Mesenchymal stem cell (in vitro differentiated cells and primary cell): ENCODE results near the gene TOMM20.
A peak's percentile ranks its signal among the peaks of the same experiment; 100 is the strongest.

ENCODE experiments used
- DNase-seq: peaks from one replicate; pipeline ENCODE4 v3.0.0-alpha.2; 2013
- H2AFZ ChIP-seq: one replicate; pipeline ENCODE4 v1.6.1; 2013; ENCODE audit warnings: low read depth, mild to moderate bottlenecking, control low read depth, inconsistent platforms, low read length, moderate library complexity
- H2AK5ac ChIP-seq: 2 replicates; pipeline ENCODE4 v1.6.1; 2013; ENCODE audit warnings: low read length, moderate library complexity, mild to moderate bottlenecking, inconsistent platforms; ENCODE audit not compliant: severe bottlenecking
- H2BK120ac ChIP-seq: one replicate; pipeline ENCODE4 v1.6.1; 2013; ENCODE audit warnings: low read depth, mild to moderate bottlenecking, inconsistent platforms, low read length, moderate library complexity
- H2BK12ac ChIP-seq, 2 experiments: one replicate each; pipeline ENCODE4 v1.6.1; 2013; ENCODE audit warnings: inconsistent platforms in 2 of 2, low read length in 2 of 2, mild to moderate bottlenecking in 2 of 2, moderate library complexity in 2 of 2, control low read depth in 1 of 2
- H2BK15ac ChIP-seq: one replicate; pipeline ENCODE4 v1.6.1; 2013; ENCODE audit warnings: mild to moderate bottlenecking, low read depth, inconsistent platforms; ENCODE audit not compliant: poor library complexity, severe bottlenecking
- H2BK5ac ChIP-seq: 2 replicates; pipeline ENCODE4 v1.6.1; 2013; ENCODE audit warnings: low read depth, mild to moderate bottlenecking, low read length, control low read depth, inconsistent platforms; ENCODE audit not compliant: poor library complexity, severe bottlenecking
- H3K14ac ChIP-seq, 2 experiments: one replicate each; pipeline ENCODE4 v1.6.1; 2013; ENCODE audit warnings: inconsistent platforms in 2 of 2, low read length in 2 of 2, control low read depth in 1 of 2, mild to moderate bottlenecking in 1 of 2, moderate library complexity in 1 of 2
- H3K18ac ChIP-seq, 2 experiments: one replicate each; pipeline ENCODE4 v1.6.1; 2013; ENCODE audit warnings: inconsistent platforms in 2 of 2, low read length in 2 of 2, control low read depth in 1 of 2, low read depth in 1 of 2, mild to moderate bottlenecking in 1 of 2
- H3K23ac ChIP-seq, 2 experiments: one replicate each; pipeline ENCODE4 v1.6.1; 2013; ENCODE audit warnings: inconsistent platforms in 2 of 2, low read length in 2 of 2, mild to moderate bottlenecking in 2 of 2, moderate library complexity in 2 of 2, control low read depth in 1 of 2
- H3K27ac ChIP-seq: 2 replicates; pipeline ENCODE4 v1.5.1; 2013; ENCODE audit warnings: mild to moderate bottlenecking, moderate library complexity, low read length, control low read depth, inconsistent platforms; ENCODE audit not compliant: poor library complexity, severe bottlenecking
- H3K27me3 ChIP-seq, 2 experiments: 2 replicates each; pipeline versions ENCODE4 v1.6.1 to v1.7.0; 2013; ENCODE audit warnings: low read length in 2 of 2, mild to moderate bottlenecking in 2 of 2, moderate library complexity in 2 of 2, control low read depth in 1 of 2, inconsistent platforms in 1 of 2; ENCODE audit not compliant: control insufficient read depth in 1 of 2, insufficient read depth in 1 of 2
- H3K36me3 ChIP-seq, 2 experiments: 2 replicates each; pipeline versions ENCODE4 v1.6.1 to v1.7.0; 2013; ENCODE audit warnings: low read length in 2 of 2, control low read depth in 1 of 2, inconsistent platforms in 1 of 2, low read depth in 1 of 2, mild to moderate bottlenecking in 1 of 2; ENCODE audit not compliant: insufficient read depth in 2 of 2, control insufficient read depth in 1 of 2
- H3K4ac ChIP-seq, 2 experiments: one replicate each; pipeline ENCODE4 v1.6.1; 2013; ENCODE audit warnings: inconsistent platforms in 2 of 2, low read length in 2 of 2, mild to moderate bottlenecking in 2 of 2, moderate library complexity in 2 of 2, control low read depth in 1 of 2, low read depth in 1 of 2
- H3K4me1 ChIP-seq: 2 replicates; pipeline ENCODE4 v1.6.1; 2013; ENCODE audit warnings: low read depth, low read length, control low read depth; ENCODE audit not compliant: control insufficient read depth, insufficient read depth
- H3K4me2 ChIP-seq: 2 replicates; pipeline ENCODE4 v1.6.1; 2013; ENCODE audit warnings: low read length, mild to moderate bottlenecking, inconsistent platforms; ENCODE audit not compliant: poor library complexity, severe bottlenecking
- H3K4me3 ChIP-seq, 2 experiments: 2 replicates each; pipeline versions ENCODE4 v1.5.1 to v1.7.0; 2013; ENCODE audit warnings: low read length in 2 of 2, mild to moderate bottlenecking in 2 of 2, control low read depth in 1 of 2, low read depth in 1 of 2; ENCODE audit not compliant: insufficient read depth in 1 of 2
- H3K79me1 ChIP-seq: replicated peaks from 2 replicates; pipeline ENCODE4 v1.6.1; 2013; ENCODE audit warnings: mild to moderate bottlenecking, control low read depth, low read length, inconsistent platforms; ENCODE audit not compliant: poor library complexity, severe bottlenecking
- H3K9ac ChIP-seq: 2 replicates; pipeline ENCODE4 v1.7.0; 2013; ENCODE audit warnings: mild to moderate bottlenecking, low read length, moderate library complexity
- H3K9me3 ChIP-seq: 2 replicates; pipeline ENCODE4 v1.7.0; 2013; ENCODE audit warnings: mild to moderate bottlenecking, low read length; ENCODE audit not compliant: control insufficient read depth
- H4K8ac ChIP-seq: one replicate; pipeline ENCODE4 v1.6.1; 2013; ENCODE audit warnings: inconsistent platforms, mild to moderate bottlenecking, low read length, moderate library complexity
- H4K91ac ChIP-seq: one replicate; pipeline ENCODE4 v1.6.1; 2013; ENCODE audit warnings: mild to moderate bottlenecking, low read length, inconsistent platforms
- WGBS: methylation state at CpG from one replicate; pipeline ENCODE4 v1.1.7; 2013; ENCODE audit warnings: mixed read lengths; 5-methylcytosine and 5-hydroxymethylcytosine counted together

TOMM20 gene

DNA sequence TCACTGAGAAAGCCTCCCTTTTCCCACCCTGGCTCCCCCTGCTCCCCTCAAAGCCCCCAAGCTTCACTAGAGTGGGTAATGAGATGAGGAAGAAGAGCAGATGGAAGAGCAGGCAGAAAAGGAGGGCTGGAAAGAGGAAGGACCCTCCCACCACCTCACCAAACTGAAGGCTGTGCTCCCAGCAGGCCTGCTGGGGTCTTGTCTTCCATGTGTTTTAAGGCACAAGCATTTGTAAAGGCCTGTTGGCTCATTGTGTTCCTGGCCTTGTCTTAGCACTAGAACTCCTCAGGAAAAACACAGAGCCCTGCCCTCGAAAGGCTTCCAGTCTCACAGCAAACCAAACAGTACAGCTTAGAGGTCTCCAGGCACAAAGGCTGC is 51.5 kb downstream of the TOMM20 start:
- Histone ChIP-seq H3K4me1 (peaks cover 34% of the 10 kb centered on the region), H2BK5ac (no peak overlapping the region), H3K4ac (peak overlapping the region; percentile 45 to 90), H3K36me3 (no peaks in the 10 kb centered on the region), H3K4me3 (no peak overlapping the region), H2BK12ac (peak overlapping the region; percentile 99), H3K27ac (no peak overlapping the region), H2AFZ (no peak overlapping the region), H4K8ac (peak overlapping the region; percentile 72), H3K79me1 (no peaks in the 10 kb centered on the region), H3K9ac (peak overlapping the region; percentile 20), H3K4me2 (no peak overlapping the region), H3K23ac (no peak overlapping the region), H2BK15ac (peak overlapping the region; percentile 2), H3K9me3 (no peaks in the 10 kb centered on the region), H3K27me3 (no peaks in the 10 kb centered on the region), H3K18ac (peak overlapping the region; percentile 59 to 60), H3K14ac (peak overlapping the region in 1 of 2 experiments; percentile 59), H2BK120ac (peak overlapping the region; percentile 80), H4K91ac (peak overlapping the region; percentile 77), H2AK5ac (peak overlapping the region; percentile 14)
- no peak for DNase-seq
- WGBS: 100% methylated on average over 1 of the region's 1 CpG

DNA sequence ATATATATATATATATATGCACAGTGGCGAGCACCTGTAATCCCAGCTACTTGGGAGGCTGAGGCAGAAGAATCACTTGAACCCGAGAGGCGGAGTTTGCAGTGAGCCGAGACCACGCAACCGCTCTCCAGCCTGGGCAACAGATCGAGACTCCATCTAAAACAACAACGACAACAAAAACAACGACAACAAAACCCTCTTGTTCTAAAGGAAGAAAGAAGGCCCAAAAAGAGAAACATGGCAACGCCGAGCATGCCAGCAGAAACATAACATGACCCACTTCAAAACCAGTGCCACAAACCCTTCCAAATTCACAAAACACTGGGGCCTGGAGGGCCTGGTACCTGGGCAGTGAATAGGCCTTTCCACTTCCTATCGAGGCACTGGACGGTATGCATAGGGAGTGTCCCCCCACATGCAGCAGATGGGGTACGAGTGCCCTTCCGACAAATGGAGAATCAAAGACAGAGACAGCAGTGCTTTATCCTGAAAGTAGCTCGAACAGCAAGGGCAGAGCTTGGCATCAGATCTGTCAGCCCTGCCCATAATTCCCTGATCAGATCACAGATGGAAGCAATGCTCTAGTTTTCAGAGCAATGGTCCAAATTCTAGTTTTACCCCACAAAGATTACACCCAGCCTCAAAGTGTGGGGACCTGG is 52.0 kb downstream of the TOMM20 start:
- peak overlapping the region; percentile 45 to 90 for H3K4ac ChIP-seq
- no peak overlapping the region for H3K14ac ChIP-seq
- no peak overlapping the region for H3K4me2 ChIP-seq
- 96% methylated on average over 16 of the region's 16 CpGs for whole genome bisulfite sequencing
- no peak overlapping the region for H2BK5ac ChIP-seq
- H3K79me1 ChIP-seq: no peaks in the 10 kb centered on the region
- peak overlapping the region; percentile 99 for H2BK12ac ChIP-seq
- no peak for DNase-seq
- peak overlapping the region; percentile 14 for H2AK5ac ChIP-seq
- peak overlapping the region; percentile 71 for H4K8ac ChIP-seq
- no peaks in the 10 kb centered on the region for H3K9me3 ChIP-seq
- H3K4me3 ChIP-seq: no peak overlapping the region
- H3K18ac ChIP-seq: peak overlapping the region; percentile 59 to 60
- peak overlapping the region; percentile 95 for H2BK15ac ChIP-seq
- H3K27me3 ChIP-seq: no peaks in the 10 kb centered on the region
- H3K4me1 ChIP-seq: peaks cover 34% of the 10 kb centered on the region
- no peak overlapping the region for H2AFZ ChIP-seq
- H3K9ac ChIP-seq: no peak overlapping the region
- no peaks in the 10 kb centered on the region for H3K36me3 ChIP-seq
- no peak overlapping the region for H3K27ac ChIP-seq
- peak overlapping the region; percentile 69 for H2BK120ac ChIP-seq
- peak overlapping the region; percentile 77 for H4K91ac ChIP-seq
- H3K23ac ChIP-seq: no peak overlapping the region

DNA sequence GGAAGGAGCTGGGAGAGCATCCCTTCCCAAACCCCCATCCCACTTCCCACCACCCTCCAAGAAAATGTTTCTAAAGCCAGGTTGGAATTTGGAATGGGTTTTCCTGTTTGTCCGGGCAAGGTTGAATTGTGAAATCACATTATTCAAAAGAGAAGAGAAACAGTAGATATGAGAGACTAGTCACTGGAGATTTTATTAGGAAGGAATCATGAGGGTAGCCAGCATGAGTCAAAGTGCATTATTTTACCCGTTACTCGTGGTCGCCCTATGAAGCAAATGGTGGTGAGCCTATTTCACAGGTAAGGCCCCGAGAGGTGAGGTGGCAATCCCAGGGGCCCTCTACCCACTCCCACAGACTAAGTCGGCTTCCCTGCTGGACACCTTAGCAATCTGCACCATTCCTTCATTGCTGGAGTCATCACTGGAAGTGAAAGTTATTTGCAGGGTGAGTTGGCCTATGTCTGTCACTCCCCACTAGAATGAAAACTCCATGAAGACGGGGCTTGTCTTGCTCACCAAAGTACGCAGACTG is 52.8 kb downstream of the TOMM20 start:
- Histone ChIP-seq H3K4ac (peak overlapping the region; percentile 51 to 83), H2AK5ac (peak overlapping the region; percentile 45), H2BK5ac (no peak overlapping the region), H2BK120ac (peak overlapping the region; percentile 74), H3K27me3 (no peaks in the 10 kb centered on the region), H3K79me1 (no peaks in the 10 kb centered on the region), H3K9ac (peak overlapping the region; percentile 88), H3K4me1 (peaks cover 34% of the 10 kb centered on the region), H2BK12ac (peak overlapping the region; percentile 97 to 98), H3K23ac (no peak overlapping the region), H4K8ac (peak overlapping the region; percentile 80), H3K27ac (peak overlapping the region; percentile 61), H2AFZ (no peak overlapping the region), H2BK15ac (peak overlapping the region; percentile 53), H3K36me3 (no peaks in the 10 kb centered on the region), H3K18ac (peak overlapping the region; percentile 90 to 94), H4K91ac (peak overlapping the region; percentile 96), H3K4me2 (peak overlapping the region; percentile 29), H3K14ac (no peak overlapping the region), H3K9me3 (no peaks in the 10 kb centered on the region), H3K4me3 (peak overlapping the region in 1 of 2 experiments; percentile 26)
- 77% methylated on average over 8 of the region's 8 CpGs for WGBS
- no peak for DNase-seq

DNA sequence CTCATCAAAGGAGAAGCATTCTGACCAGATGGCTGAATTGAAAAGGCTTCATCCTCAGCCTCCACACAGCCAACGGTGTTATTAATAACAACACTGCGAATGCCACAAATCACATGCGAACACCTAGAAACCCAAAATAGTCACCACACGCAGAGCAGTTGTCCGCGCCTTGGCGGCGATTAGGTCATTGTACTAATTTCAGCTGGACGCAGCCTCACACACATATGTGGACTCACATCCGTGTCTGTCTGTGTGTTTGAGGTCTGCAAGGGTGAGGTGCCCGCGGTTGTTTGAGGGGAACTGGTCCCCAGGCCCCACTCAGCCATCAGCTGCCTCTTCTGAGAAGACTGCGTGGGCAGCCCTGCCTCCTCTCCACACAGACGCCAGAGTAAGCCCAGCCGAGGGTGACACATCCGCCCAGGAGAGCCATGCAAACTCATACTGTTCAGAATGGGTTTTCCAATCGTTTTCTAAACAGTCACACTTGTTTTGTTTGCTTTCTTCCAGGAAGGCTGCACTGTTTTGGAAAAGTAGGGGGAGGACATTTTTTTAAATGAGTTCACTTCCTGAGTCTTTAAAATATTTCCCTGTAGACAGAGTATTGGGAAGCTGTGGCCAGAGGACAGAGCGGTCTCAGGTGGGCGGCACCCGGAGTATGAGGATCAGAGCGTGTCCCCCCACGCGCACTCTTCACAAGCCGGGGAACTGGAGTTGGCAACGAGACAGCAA is 53.4 kb downstream of the TOMM20 start:
- Histone ChIP-seq H3K4me1 (peaks cover 35% of the 10 kb centered on the region), H3K18ac (peak overlapping the region; percentile 88 to 90), H2AK5ac (peak overlapping the region; percentile 45), H3K4me2 (peak overlapping the region; percentile 35), H3K9ac (peak overlapping the region; percentile 88), H4K91ac (peak overlapping the region; percentile 93), H3K23ac (no peak overlapping the region), H3K27ac (peak overlapping the region; percentile 61), H2BK5ac (no peak overlapping the region), H2AFZ (no peak overlapping the region), H3K14ac (peak overlapping the region in 1 of 2 experiments; percentile 13), H3K4ac (peak overlapping the region; percentile 36 to 85), H3K27me3 (no peaks in the 10 kb centered on the region), H3K4me3 (peak overlapping the region in 1 of 2 experiments; percentile 26), H2BK120ac (peak overlapping the region; percentile 82), H3K9me3 (no peaks in the 10 kb centered on the region), H3K79me1 (no peaks in the 10 kb centered on the region), H2BK15ac (peak overlapping the region; percentile 85), H3K36me3 (no peaks in the 10 kb centered on the region), H2BK12ac (peak overlapping the region; percentile 96 to 97), H4K8ac (peak overlapping the region; percentile 95)
- DNase-seq: peak; percentile 96
- 71% methylated on average over 13 of the region's 25 CpGs for WGBS
